Lower leg skin (tissue), 3 donors: ENCODE measurements around the gene MVB12B.

Experiments
- POLR2A ChIP-seq, 2 donors: fragments of 450-650 bp; IDR thresholded peaks; one replicate each; pipeline ENCODE4 v1.6.1; 2016 to 2017; ENCODE audit warnings: antibody characterized with exemption in 2 of 2, mild to moderate bottlenecking in 1 of 2, moderate library complexity in 1 of 2
- TF ChIP-seq, protein P1 (sequence below), 3 donors: fragments of 450-650 bp; IDR thresholded peaks; one replicate each; pipeline ENCODE4 v1.5.1; 2016; ENCODE audit warnings: antibody characterized with exemption in 3 of 3, mild to moderate bottlenecking in 3 of 3, moderate library complexity in 2 of 3

DNA sequence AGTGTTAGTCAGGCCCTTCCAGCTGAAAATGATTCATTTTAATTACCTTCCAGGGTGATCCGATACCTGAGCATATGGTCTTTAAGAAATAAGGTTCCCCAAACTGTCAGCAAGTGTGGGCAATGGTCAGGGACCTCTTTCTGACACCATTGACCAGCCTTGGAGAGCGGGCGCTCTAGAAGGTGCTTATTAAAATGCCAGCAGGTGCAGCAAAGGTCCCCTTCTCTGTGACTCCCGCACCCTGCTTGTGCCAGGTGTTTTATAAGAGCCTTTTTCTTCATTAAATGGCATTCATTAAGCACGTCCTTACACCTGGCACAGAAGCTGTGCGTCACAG is 85.3 kb downstream of the MVB12B start:
- TF ChIP-seq, protein P1, sequence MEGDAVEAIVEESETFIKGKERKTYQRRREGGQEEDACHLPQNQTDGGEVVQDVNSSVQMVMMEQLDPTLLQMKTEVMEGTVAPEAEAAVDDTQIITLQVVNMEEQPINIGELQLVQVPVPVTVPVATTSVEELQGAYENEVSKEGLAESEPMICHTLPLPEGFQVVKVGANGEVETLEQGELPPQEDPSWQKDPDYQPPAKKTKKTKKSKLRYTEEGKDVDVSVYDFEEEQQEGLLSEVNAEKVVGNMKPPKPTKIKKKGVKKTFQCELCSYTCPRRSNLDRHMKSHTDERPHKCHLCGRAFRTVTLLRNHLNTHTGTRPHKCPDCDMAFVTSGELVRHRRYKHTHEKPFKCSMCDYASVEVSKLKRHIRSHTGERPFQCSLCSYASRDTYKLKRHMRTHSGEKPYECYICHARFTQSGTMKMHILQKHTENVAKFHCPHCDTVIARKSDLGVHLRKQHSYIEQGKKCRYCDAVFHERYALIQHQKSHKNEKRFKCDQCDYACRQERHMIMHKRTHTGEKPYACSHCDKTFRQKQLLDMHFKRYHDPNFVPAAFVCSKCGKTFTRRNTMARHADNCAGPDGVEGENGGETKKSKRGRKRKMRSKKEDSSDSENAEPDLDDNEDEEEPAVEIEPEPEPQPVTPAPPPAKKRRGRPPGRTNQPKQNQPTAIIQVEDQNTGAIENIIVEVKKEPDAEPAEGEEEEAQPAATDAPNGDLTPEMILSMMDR (IDR thresholded peaks at IDR 0.05): no peak
- TF ChIP-seq POLR2A (IDR thresholded peaks at IDR 0.05): no peak
